ENCODE data around the gene RABGAP1L.
"Not testable (repeated sequence)": the region's sequence is repeated elsewhere in the genome, so short reads cannot be mapped to it uniquely, and the experiment has no call there.

Gene RABGAP1L

GRCh38 chr1:174358344-174358743 is 199.0 kb downstream of the RABGAP1L start:
- DNase-seq (ENCODE audit: low read depth in 1 of 2, low spot score in 1 of 2): no peak

- DNase-seq (ENCODE audit: low read depth in 1 of 2, low spot score in 1 of 2): no peak
Measured at GRCh38 chr1:174358786-174359453, 199.6 kb downstream of the RABGAP1L start.

- no peak for DNase-seq (ENCODE audit: low read depth in 1 of 2, low spot score in 1 of 2)
Measured at GRCh38 chr1:174359454-174359805, 200.1 kb downstream of the RABGAP1L start.

- DNase-seq (ENCODE audit: low read depth in 1 of 2, low spot score in 1 of 2): no peak
Measured at GRCh38 chr1:174364996-174365736, 205.8 kb downstream of the RABGAP1L start.

GRCh38 chr1:174366946-174367345 is 207.6 kb downstream of the RABGAP1L start:
- DNase-seq (ENCODE audit: low read depth in 1 of 2, low spot score in 1 of 2): no peak

- DNase-seq (ENCODE audit: low read depth in 1 of 2, low spot score in 1 of 2): no peak
Measured at GRCh38 chr1:174367892-174368291, 208.6 kb downstream of the RABGAP1L start.

- DNase-seq (ENCODE audit: low read depth in 1 of 2, low spot score in 1 of 2): no peak
Measured at GRCh38 chr1:174376030-174376429, 216.7 kb downstream of the RABGAP1L start.

GRCh38 chr1:174391716-174392115 is 232.4 kb downstream of the RABGAP1L start:
- no peak for DNase-seq (ENCODE audit: low read depth in 1 of 2, low spot score in 1 of 2)

GRCh38 chr1:174393885-174394284 is 234.6 kb downstream of the RABGAP1L start:
- DNase-seq (ENCODE audit: low read depth in 1 of 2, low spot score in 1 of 2): no peak

GRCh38 chr1:174397261-174397660 is 237.9 kb downstream of the RABGAP1L start:
- no peak for DNase-seq (ENCODE audit: low read depth in 1 of 2, low spot score in 1 of 2)

- no peak for DNase-seq (ENCODE audit: low read depth in 1 of 2, low spot score in 1 of 2)
Measured at GRCh38 chr1:174398246-174398645, 238.9 kb downstream of the RABGAP1L start.

- no peak for DNase-seq (ENCODE audit: low read depth in 1 of 2, low spot score in 1 of 2)
Measured at GRCh38 chr1:174399211-174399610, 239.9 kb downstream of the RABGAP1L start.

- no peak for DNase-seq (ENCODE audit: low read depth in 1 of 2, low spot score in 1 of 2)
Measured at GRCh38 chr1:174401075-174401474, 241.8 kb downstream of the RABGAP1L start.

- no peak for DNase-seq (ENCODE audit: low read depth in 1 of 2, low spot score in 1 of 2)
Measured at GRCh38 chr1:174405219-174405618, 245.9 kb downstream of the RABGAP1L start.

GRCh38 chr1:174406421-174406820 is 247.1 kb downstream of the RABGAP1L start:
- DNase-seq (ENCODE audit: low read depth in 1 of 2, low spot score in 1 of 2): no peak

- DNase-seq (ENCODE audit: low read depth in 1 of 2, low spot score in 1 of 2): no peak
Measured at GRCh38 chr1:174407665-174408064, 248.3 kb downstream of the RABGAP1L start.

GRCh38 chr1:174408146-174408545 is 248.8 kb downstream of the RABGAP1L start:
- no peak for DNase-seq (ENCODE audit: low read depth in 1 of 2, low spot score in 1 of 2)

- not testable (repeated sequence) for DNase-seq (ENCODE audit: low read depth in 1 of 2, low spot score in 1 of 2)
Measured at GRCh38 chr1:174409801-174410200, 250.5 kb downstream of the RABGAP1L start.

GRCh38 chr1:174413632-174414031 is 254.3 kb downstream of the RABGAP1L start:
- DNase-seq (ENCODE audit: low read depth in 1 of 2, low spot score in 1 of 2): no peak

GRCh38 chr1:174414203-174414602 is 254.9 kb downstream of the RABGAP1L start:
- DNase-seq (ENCODE audit: low read depth in 1 of 2, low spot score in 1 of 2): no peak

- DNase-seq (ENCODE audit: low read depth in 1 of 2, low spot score in 1 of 2): no peak
Measured at GRCh38 chr1:174415506-174415905, 256.2 kb downstream of the RABGAP1L start.

- no peak for DNase-seq (ENCODE audit: low read depth in 1 of 2, low spot score in 1 of 2)
Measured at GRCh38 chr1:174417921-174418320, 258.6 kb downstream of the RABGAP1L start.

GRCh38 chr1:174425121-174425520 is 265.8 kb downstream of the RABGAP1L start:
- DNase-seq (ENCODE audit: low read depth in 1 of 2, low spot score in 1 of 2): no peak

Data from activated CD4-positive, alpha-beta T cell treated with anti-CD3 and anti-CD28 coated beads, Interleukin-2, amount 50 U/mL, for 24 hours (primary cell).